HEK293 (cell line): Measurements from ENCODE around the gene GRIK4.

Experiments
- CTCF ChIA-PET: fragments of 350-600 bp; formaldehyde crosslinking; extraction: SDS; loops from one replicate; lab custom pipeline; 2021; ENCODE audit warnings: antibody characterized with exemption; lab: Yijun Ruan, JAX
- POLR2A ChIA-PET: fragments of 300-600 bp; formaldehyde crosslinking; extraction: SDS; loops from one replicate; lab custom pipeline; 2020; ENCODE audit warnings: antibody characterized with exemption, inconsistent platforms; lab: Yijun Ruan, JAX
- H3K27ac ChIP-seq: fragments of 200-500 bp; sonication (Bioruptor generic); 2 replicates; pipeline ENCODE4 v1.5.1; 2014; ENCODE audit warnings: low read depth, low read length, control low read depth, inconsistent platforms; ENCODE audit errors: extremely low read depth
- H3K36me3 ChIP-seq, 2 experiments: fragments of 200-500 bp in 1 of 2; sonication (Bioruptor generic) in 1 of 2; 1 replicate in 1 of 2; 2 replicates in 1 of 2; pipeline ENCODE4 v1.5.1; 2014 to 2017; ENCODE audit warnings: inconsistent platforms in 2 of 2, low read length in 2 of 2; ENCODE audit not compliant: control insufficient read depth in 2 of 2, insufficient read depth in 1 of 2
- H3K4me1 ChIP-seq: fragments of 200-500 bp; sonication (Bioruptor generic); 2 replicates; pipeline ENCODE4 v1.5.1; 2014; ENCODE audit warnings: mild to moderate bottlenecking, low read length, inconsistent platforms; ENCODE audit not compliant: control insufficient read depth, insufficient read depth
- H3K4me3 ChIP-seq: 2 replicates; pipeline ENCODE4 v1.5.1; 2011; ENCODE audit warnings: low read depth, mild to moderate bottlenecking, control low read depth, low read length, moderate library complexity
- H3K9me3 ChIP-seq: fragments of 200-500 bp; sonication (Bioruptor generic); 2 replicates; pipeline ENCODE4 v1.5.1; 2014; ENCODE audit warnings: low read depth, low read length, inconsistent platforms; ENCODE audit not compliant: control insufficient read depth, insufficient read depth
- AEBP2 ChIP-seq: fragments of 450-650 bp; formaldehyde crosslinking; IDR thresholded peaks from 2 replicates; pipeline ENCODE4 v1.5.1; 2016; ENCODE audit warnings: missing biosample characterization, missing genetic modification characterization, borderline replicate concordance
- GLI2 ChIP-seq: fragments of 450-650 bp; formaldehyde crosslinking; IDR thresholded peaks from 2 replicates; pipeline ENCODE4; 2017; ENCODE audit warnings: missing biosample characterization, missing genetic modification characterization, low read depth, borderline replicate concordance
- RBAK ChIP-seq: fragments of 450-650 bp; formaldehyde crosslinking; IDR thresholded peaks from 2 replicates; pipeline ENCODE4 v1.5.1; 2016; ENCODE audit warnings: missing biosample characterization, missing genetic modification characterization
- ZBTB17 ChIP-seq: fragments of 450-650 bp; formaldehyde crosslinking; IDR thresholded peaks from 2 replicates; pipeline ENCODE4 v1.5.1; 2016; ENCODE audit warnings: missing biosample characterization, missing genetic modification characterization
- ZNF202 ChIP-seq: fragments of 450-650 bp; formaldehyde crosslinking; IDR thresholded peaks from 2 replicates; pipeline ENCODE4 v1.5.1; 2016; ENCODE audit warnings: missing biosample characterization, missing genetic modification characterization, borderline replicate concordance
- ZNF24 ChIP-seq: fragments of 450-650 bp; formaldehyde crosslinking; IDR thresholded peaks from 2 replicates; pipeline ENCODE4 v1.5.1; 2016; ENCODE audit warnings: missing biosample characterization, missing genetic modification characterization
- ZNF426 ChIP-seq: fragments of 450-650 bp; formaldehyde crosslinking; IDR thresholded peaks from 2 replicates; pipeline ENCODE4 v1.5.1; 2017; ENCODE audit warnings: missing biosample characterization, missing genetic modification characterization, mild to moderate bottlenecking, inconsistent platforms, moderate library complexity
- ZNF48 ChIP-seq: fragments of 450-650 bp; formaldehyde crosslinking; IDR thresholded peaks from 2 replicates; pipeline ENCODE4 v1.5.1; 2016; ENCODE audit warnings: missing biosample characterization, missing genetic modification characterization
- ZNF555 ChIP-seq: fragments of 450-650 bp; formaldehyde crosslinking; conservative IDR thresholded peaks from 2 replicates; pipeline ENCODE4 v1.5.1; 2017; ENCODE audit warnings: missing biosample characterization, mild to moderate bottlenecking, missing genetic modification characterization, inconsistent platforms
- ZNF580 ChIP-seq: fragments of 450-650 bp; formaldehyde crosslinking; IDR thresholded peaks from 2 replicates; pipeline ENCODE4 v1.5.1; 2016; ENCODE audit warnings: missing biosample characterization, missing genetic modification characterization
- ZNF596 ChIP-seq: fragments of 450-650 bp; IDR thresholded peaks from 2 replicates; pipeline ENCODE4 v1.5.0; 2018; ENCODE audit warnings: missing biosample characterization, mild to moderate bottlenecking, missing genetic modification characterization, moderate library complexity
- ZNF600 ChIP-seq: fragments of 450-650 bp; formaldehyde crosslinking; IDR thresholded peaks from 2 replicates; pipeline ENCODE4 v1.5.1; 2016; ENCODE audit warnings: missing biosample characterization, missing genetic modification characterization
- ZNF610 ChIP-seq: fragments of 450-650 bp; formaldehyde crosslinking; IDR thresholded peaks from 2 replicates; pipeline ENCODE4 v1.5.1; 2016; ENCODE audit warnings: missing biosample characterization, missing genetic modification characterization, borderline replicate concordance
- ZNF785 ChIP-seq: fragments of 450-650 bp; formaldehyde crosslinking; IDR thresholded peaks from 2 replicates; pipeline ENCODE4 v1.5.1; 2016; ENCODE audit warnings: missing biosample characterization, missing genetic modification characterization
- TF ChIP-seq, protein P1 (sequence below): fragments of 450-650 bp; formaldehyde crosslinking; IDR thresholded peaks from 2 replicates; pipeline ENCODE4 v1.5.1; 2016; ENCODE audit warnings: missing biosample characterization, missing genetic modification characterization
- TF ChIP-seq, protein P2 (sequence below): fragments of 450-650 bp; formaldehyde crosslinking; IDR thresholded peaks from 2 replicates; pipeline ENCODE4 v1.5.1; 2016; ENCODE audit warnings: missing biosample characterization, missing genetic modification characterization
- TF ChIP-seq, protein P3 (sequence below): fragments of 450-650 bp; formaldehyde crosslinking; IDR thresholded peaks from 2 replicates; pipeline ENCODE4 v1.5.1; 2016; ENCODE audit warnings: missing biosample characterization, missing genetic modification characterization

The GRIK4 gene

GRCh38 chr11:120517390-120517761 is 5.8 kb downstream of the GRIK4 start:
- TF ChIP-seq ZNF48: no peak
- TF ChIP-seq, protein P1, sequence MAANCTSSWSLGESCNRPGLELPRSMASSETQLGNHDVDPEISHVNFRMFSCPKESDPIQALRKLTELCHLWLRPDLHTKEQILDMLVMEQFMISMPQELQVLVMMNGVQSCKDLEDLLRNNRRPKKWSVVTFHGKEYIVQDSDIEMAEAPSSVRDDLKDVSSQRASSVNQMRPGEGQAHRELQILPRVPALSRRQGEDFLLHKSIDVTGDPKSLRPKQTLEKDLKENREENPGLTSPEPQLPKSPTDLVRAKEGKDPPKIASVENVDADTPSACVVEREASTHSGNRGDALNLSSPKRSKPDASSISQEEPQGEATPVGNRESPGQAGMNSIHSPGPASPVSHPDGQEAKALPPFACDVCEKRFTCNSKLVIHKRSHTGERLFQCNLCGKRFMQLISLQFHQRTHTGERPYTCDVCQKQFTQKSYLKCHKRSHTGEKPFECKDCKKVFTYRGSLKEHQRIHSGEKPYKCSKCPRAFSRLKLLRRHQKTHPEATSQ (tag by site-specific recombination): no peak
- no peak for TF ChIP-seq ZNF24 (tag by site-specific recombination)
- TF ChIP-seq ZNF202 (tag by site-specific recombination): no peak
- TF ChIP-seq ZNF555 (tag by site-specific recombination): no peak
- TF ChIP-seq ZNF610 (tag by site-specific recombination): no peak
- TF ChIP-seq ZNF785 (tag by site-specific recombination): no peak
- TF ChIP-seq RBAK (tag by site-specific recombination): no peak
- no peak for TF ChIP-seq ZNF600 (tag by site-specific recombination)
- TF ChIP-seq AEBP2 (tag by site-specific recombination): no peak
- no peak for TF ChIP-seq ZBTB17
- POLR2A ChIA-PET: interaction anchor here (0.5 to 1.1 kb wide), 2 partner anchors 39 to 45 kb away, joined by 3 read pairs; no protein-coding TSS in a partner anchor
- no peaks in the 10 kb centered on the region for H3K4me1 ChIP-seq
- no peaks in the 10 kb centered on the region for H3K36me3 ChIP-seq
- no peak overlapping the region for H3K27ac ChIP-seq
- CTCF ChIA-PET: interaction anchor here (0.6 kb wide), 1 partner anchor 271 kb away, joined by 3 read pairs; no protein-coding TSS in a partner anchor
- H3K4me3 ChIP-seq: no peak overlapping the region
- no peaks in the 10 kb centered on the region for H3K9me3 ChIP-seq

- H3K27ac ChIP-seq: no peak overlapping the region
- no peak for TF ChIP-seq GLI2 (tag by site-specific recombination)
- TF ChIP-seq, protein P2, sequence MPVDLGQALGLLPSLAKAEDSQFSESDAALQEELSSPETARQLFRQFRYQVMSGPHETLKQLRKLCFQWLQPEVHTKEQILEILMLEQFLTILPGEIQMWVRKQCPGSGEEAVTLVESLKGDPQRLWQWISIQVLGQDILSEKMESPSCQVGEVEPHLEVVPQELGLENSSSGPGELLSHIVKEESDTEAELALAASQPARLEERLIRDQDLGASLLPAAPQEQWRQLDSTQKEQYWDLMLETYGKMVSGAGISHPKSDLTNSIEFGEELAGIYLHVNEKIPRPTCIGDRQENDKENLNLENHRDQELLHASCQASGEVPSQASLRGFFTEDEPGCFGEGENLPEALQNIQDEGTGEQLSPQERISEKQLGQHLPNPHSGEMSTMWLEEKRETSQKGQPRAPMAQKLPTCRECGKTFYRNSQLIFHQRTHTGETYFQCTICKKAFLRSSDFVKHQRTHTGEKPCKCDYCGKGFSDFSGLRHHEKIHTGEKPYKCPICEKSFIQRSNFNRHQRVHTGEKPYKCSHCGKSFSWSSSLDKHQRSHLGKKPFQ (tag by site-specific recombination): no peak
- TF ChIP-seq ZNF580: no peak
- TF ChIP-seq, protein P3, sequence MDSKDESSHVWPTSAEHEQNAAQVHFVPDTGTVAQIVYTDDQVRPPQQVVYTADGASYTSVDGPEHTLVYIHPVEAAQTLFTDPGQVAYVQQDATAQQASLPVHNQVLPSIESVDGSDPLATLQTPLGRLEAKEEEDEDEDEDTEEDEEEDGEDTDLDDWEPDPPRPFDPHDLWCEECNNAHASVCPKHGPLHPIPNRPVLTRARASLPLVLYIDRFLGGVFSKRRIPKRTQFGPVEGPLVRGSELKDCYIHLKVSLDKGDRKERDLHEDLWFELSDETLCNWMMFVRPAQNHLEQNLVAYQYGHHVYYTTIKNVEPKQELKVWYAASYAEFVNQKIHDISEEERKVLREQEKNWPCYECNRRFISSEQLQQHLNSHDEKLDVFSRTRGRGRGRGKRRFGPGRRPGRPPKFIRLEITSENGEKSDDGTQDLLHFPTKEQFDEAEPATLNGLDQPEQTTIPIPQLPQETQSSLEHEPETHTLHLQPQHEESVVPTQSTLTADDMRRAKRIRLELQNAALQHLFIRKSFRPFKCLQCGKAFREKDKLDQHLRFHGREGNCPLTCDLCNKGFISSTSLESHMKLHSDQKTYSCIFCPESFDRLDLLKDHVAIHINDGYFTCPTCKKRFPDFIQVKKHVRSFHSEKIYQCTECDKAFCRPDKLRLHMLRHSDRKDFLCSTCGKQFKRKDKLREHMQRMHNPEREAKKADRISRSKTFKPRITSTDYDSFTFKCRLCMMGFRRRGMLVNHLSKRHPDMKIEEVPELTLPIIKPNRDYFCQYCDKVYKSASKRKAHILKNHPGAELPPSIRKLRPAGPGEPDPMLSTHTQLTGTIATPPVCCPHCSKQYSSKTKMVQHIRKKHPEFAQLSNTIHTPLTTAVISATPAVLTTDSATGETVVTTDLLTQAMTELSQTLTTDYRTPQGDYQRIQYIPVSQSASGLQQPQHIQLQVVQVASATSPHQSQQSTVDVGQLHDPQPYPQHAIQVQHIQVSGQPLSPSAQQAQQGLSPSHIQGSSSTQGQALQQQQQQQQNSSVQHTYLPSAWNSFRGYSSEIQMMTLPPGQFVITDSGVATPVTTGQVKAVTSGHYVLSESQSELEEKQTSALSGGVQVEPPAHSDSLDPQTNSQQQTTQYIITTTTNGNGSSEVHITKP (tag by site-specific recombination): no peak
- no peak for TF ChIP-seq ZNF426 (tag by site-specific recombination)
- no peak for TF ChIP-seq ZNF596 (tag by site-specific recombination)
- no peaks in the 10 kb centered on the region for H3K9me3 ChIP-seq
- no peaks in the 10 kb centered on the region for H3K36me3 ChIP-seq
- H3K4me1 ChIP-seq: no peaks in the 10 kb centered on the region
- H3K4me3 ChIP-seq: no peak overlapping the region
- CTCF ChIA-PET: interaction anchor here (0.6 kb wide), 1 partner anchor 157 kb away, joined by 3 read pairs; no protein-coding TSS in a partner anchor
- POLR2A ChIA-PET: no interaction called here
Measured at GRCh38 chr11:120517801-120518291, 6.3 kb downstream of the GRIK4 start.
